Adrenal gland (tissue), 12 donors: ENCODE results near the gene NUTM1. TPM values are rescaled to one million over a fixed set of nuclear protein-coding genes. Genes with fewer than 3 reads are reported as not detected.
A peak's percentile ranks its signal among the peaks of the same experiment; 100 is the strongest.
"Not testable (repeated sequence)": the region's sequence is repeated elsewhere in the genome, so short reads cannot be mapped to it uniquely, and the experiment has no call there.

ENCODE experiments used
- DNase-seq, 7 donors: peaks; one replicate each; pipeline ENCODE4 v3.0.0-alpha.2; 2019 to 2020
- H3K27ac ChIP-seq, 5 donors: fragments of 200-600 bp; sonication (generic) in 4 of 5; 1 replicate in 3 of 5; 2 replicates in 2 of 5; pipeline versions ENCODE4 v1.5.1 to v1.8.0; 2016 to 2020; ENCODE audit warnings: mild to moderate bottlenecking in 1 of 5
- H3K27me3 ChIP-seq: fragments of 200-600 bp; 2 replicates; pipeline ENCODE4 v1.8.0; 2021
- H3K36me3 ChIP-seq, 2 donors: fragments of 200-600 bp; replicated peaks in 1 of 2; 1 replicate in 1 of 2; 2 replicates in 1 of 2; pipeline versions ENCODE4 v1.5.1 to v1.8.0; 2018 to 2022
- H3K4me1 ChIP-seq, 2 donors: fragments of 200-600 bp; replicated peaks in 1 of 2; 1 replicate in 1 of 2; 2 replicates in 1 of 2; pipeline versions ENCODE4 v1.5.1 to v1.8.0; 2018 to 2021
- H3K4me3 ChIP-seq, 4 donors: fragments of 200-600 bp; sonication (generic) in 3 of 4; one replicate each; pipeline ENCODE4 v1.5.1; 2016 to 2018
- H3K9me3 ChIP-seq, 3 donors: fragments of 200-600 bp; sonication (generic) in 1 of 3; replicated peaks in 1 of 3; 1 replicate in 2 of 3; 2 replicates in 1 of 3; pipeline versions ENCODE4 v1.5.1 to v1.8.0; 2016 to 2021
- POLR2A ChIP-seq, 2 donors: fragments of 450-650 bp; IDR thresholded peaks; one replicate each; pipeline ENCODE4 v1.6.1; 2017; ENCODE audit warnings: antibody characterized with exemption in 2 of 2, mild to moderate bottlenecking in 2 of 2, moderate library complexity in 1 of 2
- WGBS, 4 donors: extraction: QIAGEN DNeasy Blood & Tissue Kit in 2 of 4; methylation state at CpG; one replicate each; pipeline versions ENCODE4 v1.1.5 to v1.1.7; 2013 to 2017; 5-methylcytosine and 5-hydroxymethylcytosine counted together
- intact Hi-C, 2 donors: fragments of 100-400 bp; cut with DNase I; formaldehyde crosslinking; loops; one replicate each; pipeline versions ENCODE4 v1.14.1 to v1.15.0; 2022 to 2023
- polyA plus RNA-seq, 3 donors: library from polyadenylated mRNA; stranded (reverse); fragments of 200-250 nt in 2 of 3; fragments of 350-450 nt in 1 of 3; fragmentation: Illumina TruSeq in 1 of 3; extraction: RNeasy Lipid Tissue Mini Kit (QIAGEN cat#74804) in 1 of 3; gene quantifications; one replicate each; pipeline ENCODE4 v1.2.3, GENCODE V29; 2013 to 2014
- total RNA-seq, 9 donors: library from RNA; depleted of rRNA in 4 of 9; stranded (reverse); fragments of >200 nt in 4 of 9; fragments of 120-200 nt in 1 of 9; fragmentation: NEBNext Ultra II Directional in 1 of 9; extraction: Animal tissue kit (Norgen Biotek cat#: 25700) in 1 of 9; gene quantifications; one replicate each; pipeline versions ENCODE4 v1.1.0 to v1.2.4, GENCODE V29; 2013 to 2023
- TF ChIP-seq, protein P1 (sequence below), 6 experiments: fragments of 450-650 bp in 4 of 6; fragments of 200-600 bp in 2 of 6; sonication (generic) in 1 of 6; IDR thresholded peaks; 1 replicate in 5 of 6; 2 replicates in 1 of 6; pipeline versions ENCODE4 v1.5.1 to v1.8.0; 2016 to 2021; ENCODE audit warnings: antibody characterized with exemption in 6 of 6, mild to moderate bottlenecking in 2 of 6, moderate library complexity in 1 of 6
- donor health status: healthy with polysubstance abuse.
- donor health status: Bipolar disorder and iron deficiency.
- donor health status: DM: yes; HTN: yes; CAD: no.
- donor health status: DM: no; HTN: no; CAD: no.
- donor health status: DM: no; HTN: no; CAD: no.
- donor health status: DM: yes; HTN: yes; CAD: no.

The NUTM1 gene
- total and polyA plus RNA-seq, 12 donors: 0.05 to 0.22 TPM; not detected in 10

DNA sequence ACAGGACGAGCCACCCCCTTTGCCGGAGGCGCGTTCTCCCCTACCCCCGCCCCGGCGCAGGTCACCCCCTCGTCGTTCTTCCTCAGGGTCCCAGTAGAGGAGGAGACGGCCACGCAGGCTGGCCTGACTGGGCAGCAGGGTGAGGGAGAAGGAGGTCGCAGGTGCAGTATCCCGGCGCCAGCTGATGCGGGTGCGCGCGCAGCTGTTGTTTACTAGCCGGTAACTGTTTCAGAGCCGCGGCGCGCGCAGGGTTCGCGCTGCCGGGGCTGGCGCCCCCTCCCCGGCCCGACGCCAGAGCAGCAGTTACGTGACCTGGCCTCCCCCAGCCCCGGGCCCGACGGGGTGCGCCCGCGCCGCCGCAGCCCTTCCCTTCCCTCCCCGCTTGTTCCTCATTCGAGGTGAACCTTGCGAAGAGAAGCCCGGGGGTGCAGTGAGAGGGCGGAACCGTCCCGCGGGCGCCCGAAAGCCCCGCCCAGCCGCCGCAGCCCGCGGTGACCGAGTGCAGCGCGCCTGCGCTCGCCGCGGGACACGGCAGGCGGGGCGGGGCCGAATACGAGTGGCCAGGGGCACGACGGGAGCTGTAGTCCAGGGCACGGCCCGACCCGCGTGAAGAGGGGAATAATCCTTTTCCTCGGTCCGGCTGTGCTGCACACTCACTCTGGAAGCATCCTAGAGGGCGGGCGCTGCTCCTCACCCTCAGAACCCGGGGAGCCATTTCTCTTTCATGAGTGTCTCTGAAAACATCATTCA lies 5.4 kb upstream of the NUTM1 start, which contains the start of gene SLC12A6:
TSS of gene SLC12A6 (minus strand) at position 225 of the 750 bp plus-strand sequence. CDS start 1,101 bp downstream, outside the sequence.
- Histone ChIP-seq H3K4me1 (peaks cover 10 to 26% of the 10 kb centered on the region in 2 donors), H3K9me3 (no peaks in the 10 kb centered on the region), H3K27me3 (no peaks in the 10 kb centered on the region), H3K27ac (peak within 1 kb of the TSS in 4 of 5 donors; percentile 71 to 93 (median 79)), H3K36me3 (peaks cover 0 to 9% of the 10 kb centered on the region in 2 donors), H3K4me3 (peak within 1 kb of the TSS; percentile 64 to 91 (median 72))
- intact Hi-C loops: no loop called here
- TF ChIP-seq, protein P1, sequence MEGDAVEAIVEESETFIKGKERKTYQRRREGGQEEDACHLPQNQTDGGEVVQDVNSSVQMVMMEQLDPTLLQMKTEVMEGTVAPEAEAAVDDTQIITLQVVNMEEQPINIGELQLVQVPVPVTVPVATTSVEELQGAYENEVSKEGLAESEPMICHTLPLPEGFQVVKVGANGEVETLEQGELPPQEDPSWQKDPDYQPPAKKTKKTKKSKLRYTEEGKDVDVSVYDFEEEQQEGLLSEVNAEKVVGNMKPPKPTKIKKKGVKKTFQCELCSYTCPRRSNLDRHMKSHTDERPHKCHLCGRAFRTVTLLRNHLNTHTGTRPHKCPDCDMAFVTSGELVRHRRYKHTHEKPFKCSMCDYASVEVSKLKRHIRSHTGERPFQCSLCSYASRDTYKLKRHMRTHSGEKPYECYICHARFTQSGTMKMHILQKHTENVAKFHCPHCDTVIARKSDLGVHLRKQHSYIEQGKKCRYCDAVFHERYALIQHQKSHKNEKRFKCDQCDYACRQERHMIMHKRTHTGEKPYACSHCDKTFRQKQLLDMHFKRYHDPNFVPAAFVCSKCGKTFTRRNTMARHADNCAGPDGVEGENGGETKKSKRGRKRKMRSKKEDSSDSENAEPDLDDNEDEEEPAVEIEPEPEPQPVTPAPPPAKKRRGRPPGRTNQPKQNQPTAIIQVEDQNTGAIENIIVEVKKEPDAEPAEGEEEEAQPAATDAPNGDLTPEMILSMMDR (IDR thresholded peaks at IDR 0.05): no peak
- TF ChIP-seq POLR2A (IDR thresholded peaks at IDR 0.05): peak in 1 of 2 donors; percentile 79
- WGBS, 4 donors: 0 to 2% (median 1%) methylated on average over 18 to 78 of the region's 78 CpGs
- peak; percentile 87 to 93 (median 91) for DNase-seq

DNA sequence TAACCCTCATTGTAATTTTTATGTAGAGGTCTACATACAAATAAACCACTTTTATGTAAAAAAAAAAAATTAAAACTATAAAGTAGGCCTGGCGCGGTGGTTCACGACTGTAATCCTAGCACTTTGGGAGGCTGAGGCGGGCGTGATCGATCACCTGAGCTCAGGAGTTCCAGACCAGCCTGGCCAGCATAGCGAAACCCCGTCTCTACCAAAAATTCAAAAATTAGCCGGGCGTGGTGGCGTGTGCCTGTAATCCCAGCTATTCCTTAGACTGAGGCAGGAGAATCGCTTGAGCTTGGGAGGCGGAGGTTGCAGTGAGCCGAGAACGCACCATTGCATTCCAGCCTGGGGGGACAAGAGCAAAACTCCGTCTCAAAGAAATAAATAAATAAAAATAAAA lies 4.8 kb upstream of the NUTM1 start:
- intact Hi-C loops: no loop called here
- peak overlapping the region in 2 of 5 donors; percentile 86 to 93 for H3K27ac ChIP-seq
- peaks cover 10 to 26% of the 10 kb centered on the region in 2 donors for H3K4me1 ChIP-seq
- WGBS, 4 donors: 72 to 78% (median 76%) methylated on average over 16 of the region's 16 CpGs
- DNase-seq: peak in 2 of 7 donors; percentile 24 to 27
- peak overlapping the region in 1 of 4 donors; percentile 77 for H3K4me3 ChIP-seq
- TF ChIP-seq POLR2A (IDR thresholded peaks at IDR 0.05): no peak
- TF ChIP-seq, protein P1 (IDR thresholded peaks at IDR 0.05): no peak
- H3K36me3 ChIP-seq: peaks cover 0 to 9% of the 10 kb centered on the region in 2 donors
- H3K9me3 ChIP-seq: no peaks in the 10 kb centered on the region
- no peaks in the 10 kb centered on the region for H3K27me3 ChIP-seq

DNA sequence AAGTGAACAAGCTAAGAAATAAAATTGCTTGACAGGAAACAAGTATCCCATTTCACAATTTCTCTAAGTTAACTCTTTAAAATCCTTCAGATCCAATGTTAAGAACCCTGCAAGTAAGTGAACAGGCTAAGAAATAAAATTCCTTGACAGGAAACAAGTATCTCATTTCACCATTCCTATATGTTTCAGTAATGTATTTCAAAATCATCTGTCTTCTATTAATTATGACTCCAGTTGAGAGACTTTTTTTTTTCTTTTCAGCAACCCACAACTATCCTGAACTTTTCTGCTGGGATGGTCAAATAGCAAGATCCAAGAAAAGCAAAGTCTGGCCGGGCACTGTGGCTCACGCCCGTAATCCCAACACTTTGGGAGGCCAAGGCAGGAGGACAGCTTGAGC lies 3.2 kb upstream of the NUTM1 start:
- H3K4me1 ChIP-seq: peaks cover 10 to 26% of the 10 kb centered on the region in 2 donors
- H3K27me3 ChIP-seq: no peaks in the 10 kb centered on the region
- 93 to 97% (median 95%) methylated on average over 3 of the region's 3 CpGs for WGBS, 4 donors
- H3K27ac ChIP-seq: no peak overlapping the region
- H3K4me3 ChIP-seq: no peak overlapping the region
- intact Hi-C loops: loop anchor here in 1 of 2 donors (10.0 kb wide), 1 partner anchor 245 kb away; the partner anchor contains the start of gene GOLGA8B
- no peak for DNase-seq
- H3K9me3 ChIP-seq: no peaks in the 10 kb centered on the region
- H3K36me3 ChIP-seq: peaks cover 0 to 9% of the 10 kb centered on the region in 2 donors
- TF ChIP-seq POLR2A (IDR thresholded peaks at IDR 0.05): no peak
- TF ChIP-seq, protein P1 (IDR thresholded peaks at IDR 0.05): no peak

DNA sequence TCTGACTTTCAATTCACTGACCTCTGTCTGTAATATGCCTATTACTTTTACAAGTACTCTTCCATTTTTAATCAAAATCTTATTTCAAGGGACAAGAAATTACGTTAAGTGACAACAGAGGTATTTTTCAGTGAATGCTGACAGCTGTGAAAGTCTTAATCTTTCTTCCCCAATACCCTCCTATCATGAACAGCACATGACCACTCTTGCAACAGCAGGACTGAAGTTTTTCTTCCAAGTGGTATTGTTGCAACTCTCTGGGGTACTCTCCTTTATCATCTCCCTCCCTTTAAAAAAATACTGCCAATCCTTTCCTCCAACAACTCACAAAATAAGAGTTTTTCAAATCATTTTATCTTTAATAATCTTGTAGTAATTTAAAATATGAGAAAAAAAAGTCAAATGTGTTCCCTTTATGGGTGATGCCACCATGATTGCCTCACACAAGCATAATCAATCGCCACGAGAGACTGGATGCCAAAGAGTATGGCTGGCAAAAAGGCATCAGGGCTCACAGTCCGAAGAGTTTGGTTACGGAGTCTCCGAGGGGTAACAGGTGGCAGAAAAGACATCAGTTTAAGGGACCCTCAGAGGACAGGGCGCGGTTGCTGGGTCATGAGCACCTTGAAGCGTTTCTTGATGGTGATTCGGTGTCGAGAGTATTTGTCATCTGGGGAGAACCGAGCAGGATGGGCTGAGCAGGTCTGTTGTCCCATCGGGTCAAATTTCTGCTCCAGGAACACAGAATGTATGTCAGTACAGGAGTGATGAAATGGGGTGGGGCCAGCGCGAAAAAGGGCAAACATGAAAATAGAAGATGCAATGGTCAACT lies 1.5 kb upstream of the NUTM1 start:
- TF ChIP-seq, protein P1 (IDR thresholded peaks at IDR 0.05): no peak
- no peak for TF ChIP-seq POLR2A (IDR thresholded peaks at IDR 0.05)

DNA sequence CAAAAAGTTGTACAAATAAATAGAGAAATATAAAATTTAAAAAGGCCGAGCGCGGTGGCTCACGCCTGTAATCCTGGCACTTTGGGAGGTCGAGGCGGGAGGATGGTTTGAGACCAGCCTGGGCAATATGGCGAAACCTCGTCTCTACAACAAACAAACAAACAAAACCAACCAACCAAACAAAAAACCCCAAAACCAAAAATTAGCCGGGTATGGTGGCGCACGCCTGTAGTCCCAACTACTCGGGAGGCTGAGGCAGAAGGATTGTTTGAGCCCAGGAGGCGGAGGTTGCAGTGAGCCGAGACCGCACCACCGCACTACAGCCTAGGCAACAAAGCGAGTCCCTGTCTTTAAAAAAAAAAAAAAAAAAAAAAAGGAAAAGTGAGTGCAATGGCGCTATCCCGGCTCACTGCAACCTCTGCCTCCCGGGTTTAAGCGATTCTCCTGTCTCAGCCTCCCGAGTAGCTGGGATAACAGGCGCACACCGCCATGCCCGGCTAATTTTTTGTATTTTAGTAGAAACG lies 840 bp upstream of the NUTM1 start:
- 38 to 40% (median 39%) methylated on average over 26 of the region's 26 CpGs for WGBS, 4 donors
- peaks cover 5 to 10% of the 10 kb centered on the region in 2 donors for H3K4me1 ChIP-seq
- peak overlapping the region; percentile 78 to 93 (median 90) for H3K27ac ChIP-seq
- intact Hi-C loops: loop anchor here in 1 of 2 donors (10.0 kb wide), 1 partner anchor 243 kb away; the partner anchor contains the start of gene GOLGA8B
- peak overlapping the region; percentile 6 to 84 (median 62) for H3K4me3 ChIP-seq
- H3K9me3 ChIP-seq, H3K27me3 ChIP-seq, H3K36me3 ChIP-seq: not testable (repeated sequence)
- DNase-seq: peak in 1 of 7 donors; percentile 52

More for the DNA sequence above, 1.5 kb upstream of the NUTM1 start:
- intact Hi-C loops: loop anchor here in 1 of 2 donors (10.0 kb wide), 1 partner anchor 243 kb away; the partner anchor contains the start of gene GOLGA8B
- peaks cover 10 to 15% of the 10 kb centered on the region in 2 donors for H3K4me1 ChIP-seq
- WGBS, 4 donors: 95% methylated on average over 15 of the region's 15 CpGs
- no peaks in the 10 kb centered on the region for H3K9me3 ChIP-seq
- DNase-seq: peak in 1 of 7 donors; percentile 52
- no peaks in the 10 kb centered on the region for H3K27me3 ChIP-seq
- peak overlapping the region in 1 of 4 donors; percentile 84 for H3K4me3 ChIP-seq
- peaks cover 0 to 9% of the 10 kb centered on the region in 2 donors for H3K36me3 ChIP-seq
- no peak overlapping the region for H3K27ac ChIP-seq
